ENCODE results near the gene ROBO1.

DNA sequence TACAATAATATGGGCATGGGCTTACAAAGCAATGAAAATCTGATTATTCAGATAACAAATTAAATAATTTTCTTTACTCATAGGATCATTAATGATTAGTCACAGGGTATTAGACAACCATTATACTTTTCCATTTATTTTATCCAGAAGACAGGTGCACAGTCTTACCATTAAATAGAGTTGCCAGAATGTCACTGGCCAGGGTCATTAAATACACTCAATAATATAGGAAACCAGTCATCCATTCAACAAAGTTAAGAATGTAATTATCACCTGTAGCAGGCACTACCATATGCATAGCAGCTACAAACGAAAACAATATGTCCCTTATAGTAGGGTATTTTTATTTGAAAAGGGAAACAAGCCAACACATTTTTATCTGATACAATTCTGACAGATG lies 16.1 kb downstream of the ROBO1 start:
- TF ChIP-seq, protein P1, sequence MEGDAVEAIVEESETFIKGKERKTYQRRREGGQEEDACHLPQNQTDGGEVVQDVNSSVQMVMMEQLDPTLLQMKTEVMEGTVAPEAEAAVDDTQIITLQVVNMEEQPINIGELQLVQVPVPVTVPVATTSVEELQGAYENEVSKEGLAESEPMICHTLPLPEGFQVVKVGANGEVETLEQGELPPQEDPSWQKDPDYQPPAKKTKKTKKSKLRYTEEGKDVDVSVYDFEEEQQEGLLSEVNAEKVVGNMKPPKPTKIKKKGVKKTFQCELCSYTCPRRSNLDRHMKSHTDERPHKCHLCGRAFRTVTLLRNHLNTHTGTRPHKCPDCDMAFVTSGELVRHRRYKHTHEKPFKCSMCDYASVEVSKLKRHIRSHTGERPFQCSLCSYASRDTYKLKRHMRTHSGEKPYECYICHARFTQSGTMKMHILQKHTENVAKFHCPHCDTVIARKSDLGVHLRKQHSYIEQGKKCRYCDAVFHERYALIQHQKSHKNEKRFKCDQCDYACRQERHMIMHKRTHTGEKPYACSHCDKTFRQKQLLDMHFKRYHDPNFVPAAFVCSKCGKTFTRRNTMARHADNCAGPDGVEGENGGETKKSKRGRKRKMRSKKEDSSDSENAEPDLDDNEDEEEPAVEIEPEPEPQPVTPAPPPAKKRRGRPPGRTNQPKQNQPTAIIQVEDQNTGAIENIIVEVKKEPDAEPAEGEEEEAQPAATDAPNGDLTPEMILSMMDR (IDR thresholded peaks at IDR 0.05) = no peak
- TF ChIP-seq POLR2A (IDR thresholded peaks at IDR 0.05) = no peak
